Central memory CD8-positive, alpha-beta T cell (primary cell): ENCODE measurements around the gene EMC1.
"Not testable (repeated sequence)": the region's sequence is repeated elsewhere in the genome, so short reads cannot be mapped to it uniquely, and the experiment has no call there.

Source experiments
- ATAC-seq: fragments of 150-1000 bp; cut with Tn5 transposase; replicated peaks from 2 replicates; pipeline ENCODE4 v1.10.0; 2022; ENCODE audit warnings: mild to moderate bottlenecking, moderate FRiP score, moderate number of reproducible peaks; ENCODE audit not compliant: poor library complexity, severe bottlenecking; ENCODE audit errors: extremely low read depth
- DNase-seq, 2 donors: peaks; one replicate each; pipeline ENCODE4 v3.0.0; 2021; ENCODE audit warnings: low spot score in 2 of 2
- H3K27ac Mint-ChIP-seq: one replicate; pipeline ENCODE4 v1.8.0; 2022; ENCODE audit warnings: low read depth, mild to moderate bottlenecking, moderate library complexity, mixed read lengths
- H3K27me3 Mint-ChIP-seq: one replicate; pipeline ENCODE4 v1.8.0; 2022; ENCODE audit warnings: mixed read lengths
- H3K36me3 Mint-ChIP-seq: one replicate; pipeline ENCODE4 v1.8.0; 2022; ENCODE audit warnings: mild to moderate bottlenecking, moderate library complexity, mixed read lengths; ENCODE audit not compliant: insufficient read depth
- H3K4me1 Mint-ChIP-seq: one replicate; pipeline ENCODE4 v1.8.0; 2022; ENCODE audit warnings: mixed read lengths
- H3K4me3 Mint-ChIP-seq: one replicate; pipeline ENCODE4 v1.8.0; 2022; ENCODE audit warnings: mild to moderate bottlenecking, moderate library complexity, mixed read lengths
- H3K9me3 Mint-ChIP-seq: one replicate; pipeline ENCODE4 v1.8.0; 2022; ENCODE audit warnings: mixed read lengths

Gene EMC1

DNA sequence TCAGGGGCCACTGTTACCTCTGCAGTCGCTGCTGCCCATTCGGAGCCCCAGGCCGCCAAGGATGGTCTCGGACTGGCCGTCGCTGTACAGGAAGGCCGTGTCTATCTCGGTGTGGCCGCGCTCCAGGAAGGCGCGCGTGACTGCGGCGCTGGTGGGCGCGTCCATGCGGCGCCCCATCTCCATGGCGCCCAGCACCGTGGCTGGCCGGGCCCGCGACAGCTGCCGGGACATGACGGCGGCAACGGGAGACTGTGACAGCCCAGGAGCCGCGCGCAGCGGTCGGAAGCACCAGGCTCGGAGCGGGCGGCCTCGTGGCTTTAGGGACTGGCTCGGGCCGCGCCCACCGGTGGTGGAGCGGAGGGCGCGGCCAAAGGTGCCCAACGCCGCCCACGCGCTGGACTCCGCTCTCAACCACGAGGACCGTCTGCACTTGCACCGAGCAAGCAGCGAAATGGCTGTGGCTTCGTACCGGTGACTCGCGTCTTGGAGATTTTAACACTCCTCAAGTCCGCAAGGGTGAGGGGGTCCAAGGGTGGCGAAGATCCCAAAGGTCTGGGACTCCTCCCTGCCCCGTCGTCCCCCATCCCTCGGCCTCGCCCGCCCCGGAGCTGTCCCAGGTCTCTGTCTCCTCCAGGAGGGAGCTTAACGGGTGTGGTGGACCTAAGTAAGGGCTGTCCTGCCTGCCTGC is 22.7 kb upstream of the EMC1 start:
- ATAC-seq, H3K36me3 Mint-ChIP-seq, H3K4me1 Mint-ChIP-seq, H3K9me3 Mint-ChIP-seq, H3K27ac Mint-ChIP-seq, H3K4me3 Mint-ChIP-seq, DNase-seq: not testable (repeated sequence)
- H3K27me3 Mint-ChIP-seq = peaks cover 14% of the 10 kb centered on the region

DNA sequence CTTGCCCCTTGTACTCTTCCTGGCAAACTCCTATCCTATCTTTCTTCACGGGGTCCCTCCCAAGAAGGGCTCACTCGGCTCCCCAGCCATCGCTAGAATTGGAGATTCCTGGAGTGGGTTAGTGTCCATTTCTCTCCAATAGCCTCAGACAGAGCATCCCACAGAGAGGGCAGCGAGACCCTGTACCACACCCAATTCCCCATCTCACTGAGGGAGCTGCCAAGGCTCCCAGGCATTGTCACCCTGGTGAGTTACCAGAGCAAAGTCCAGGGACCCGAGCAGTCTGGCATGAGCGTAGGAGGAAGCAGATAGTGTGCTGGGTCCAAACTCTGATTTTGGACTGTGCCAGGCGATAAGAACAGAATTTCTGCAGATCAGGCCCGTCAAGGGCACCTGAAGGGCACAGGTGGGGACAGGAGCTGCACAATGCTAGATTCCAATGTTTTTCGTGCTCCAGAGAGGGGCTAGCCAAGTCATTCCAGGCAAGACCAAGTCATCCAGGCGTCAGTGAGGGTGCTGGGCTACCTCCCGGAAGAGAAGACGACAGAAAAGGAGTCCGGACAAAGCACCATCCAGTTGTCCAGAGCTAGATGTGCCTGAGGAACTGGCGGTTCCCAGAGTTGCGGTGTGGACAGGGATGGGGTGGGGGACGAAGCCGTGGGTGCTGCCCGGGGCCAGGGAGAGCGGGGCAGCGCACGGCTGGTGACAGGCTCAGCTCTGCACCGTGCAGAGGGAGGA is 22.0 kb upstream of the EMC1 start:
- peaks cover 14% of the 10 kb centered on the region for H3K27me3 Mint-ChIP-seq
- ATAC-seq (no peak), DNase-seq (no peak)
- H3K36me3 Mint-ChIP-seq = peaks cover 1% of the 10 kb centered on the region
- H3K27ac Mint-ChIP-seq = no peak overlapping the region
- no peaks in the 10 kb centered on the region for H3K9me3 Mint-ChIP-seq
- H3K4me1 Mint-ChIP-seq = peaks cover 7% of the 10 kb centered on the region
- H3K4me3 Mint-ChIP-seq = no peak overlapping the region

DNA sequence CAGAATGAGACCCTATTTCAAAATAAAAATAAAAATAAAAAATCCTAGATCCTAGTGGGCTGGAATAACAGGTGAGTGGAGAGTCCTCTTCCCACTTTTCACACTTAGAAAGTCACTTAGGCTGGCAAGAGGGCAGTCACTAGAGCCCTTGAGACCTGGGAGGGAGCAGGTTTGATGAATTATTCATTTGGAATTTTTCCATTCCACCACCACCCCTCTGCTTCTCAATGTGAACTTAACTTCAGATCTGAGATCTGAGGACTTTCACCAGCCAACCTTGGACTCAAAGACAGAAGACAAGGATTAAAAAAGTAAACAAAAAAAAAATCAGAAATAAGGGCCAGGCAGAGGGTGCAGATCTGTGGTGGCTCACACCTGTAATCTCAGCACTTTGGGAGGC is 20.7 kb upstream of the EMC1 start:
- no peak for ATAC-seq
- peaks cover 7% of the 10 kb centered on the region for H3K4me1 Mint-ChIP-seq
- no peaks in the 10 kb centered on the region for H3K9me3 Mint-ChIP-seq
- no peak overlapping the region for H3K27ac Mint-ChIP-seq
- H3K27me3 Mint-ChIP-seq = peaks cover 14% of the 10 kb centered on the region
- peaks cover 1% of the 10 kb centered on the region for H3K36me3 Mint-ChIP-seq
- DNase-seq = no peak
- no peak overlapping the region for H3K4me3 Mint-ChIP-seq

DNA sequence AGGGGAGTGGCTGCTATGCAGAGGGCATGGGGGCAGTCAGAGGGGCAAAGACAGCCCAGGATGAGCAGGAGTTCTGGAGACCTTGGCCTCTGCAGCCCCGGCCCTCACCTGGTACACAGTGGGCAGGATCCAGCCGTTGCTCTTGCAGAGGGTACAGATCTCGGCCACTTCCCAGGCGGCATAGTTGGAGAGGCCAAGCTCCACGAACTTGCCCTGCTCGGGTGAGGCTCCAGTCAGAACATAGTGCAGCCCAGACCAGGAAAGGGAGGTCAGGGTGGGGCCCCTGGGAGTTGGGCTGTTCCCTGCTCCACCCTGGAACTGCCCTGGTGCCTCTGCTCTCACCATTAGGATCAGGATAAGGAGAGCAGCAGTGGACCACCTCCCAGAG is 19.0 kb upstream of the EMC1 start:
- not testable (repeated sequence) for ATAC-seq, H3K27ac Mint-ChIP-seq, H3K4me1 Mint-ChIP-seq, H3K4me3 Mint-ChIP-seq, H3K9me3 Mint-ChIP-seq, DNase-seq, H3K36me3 Mint-ChIP-seq
- H3K27me3 Mint-ChIP-seq = peaks cover 14% of the 10 kb centered on the region

DNA sequence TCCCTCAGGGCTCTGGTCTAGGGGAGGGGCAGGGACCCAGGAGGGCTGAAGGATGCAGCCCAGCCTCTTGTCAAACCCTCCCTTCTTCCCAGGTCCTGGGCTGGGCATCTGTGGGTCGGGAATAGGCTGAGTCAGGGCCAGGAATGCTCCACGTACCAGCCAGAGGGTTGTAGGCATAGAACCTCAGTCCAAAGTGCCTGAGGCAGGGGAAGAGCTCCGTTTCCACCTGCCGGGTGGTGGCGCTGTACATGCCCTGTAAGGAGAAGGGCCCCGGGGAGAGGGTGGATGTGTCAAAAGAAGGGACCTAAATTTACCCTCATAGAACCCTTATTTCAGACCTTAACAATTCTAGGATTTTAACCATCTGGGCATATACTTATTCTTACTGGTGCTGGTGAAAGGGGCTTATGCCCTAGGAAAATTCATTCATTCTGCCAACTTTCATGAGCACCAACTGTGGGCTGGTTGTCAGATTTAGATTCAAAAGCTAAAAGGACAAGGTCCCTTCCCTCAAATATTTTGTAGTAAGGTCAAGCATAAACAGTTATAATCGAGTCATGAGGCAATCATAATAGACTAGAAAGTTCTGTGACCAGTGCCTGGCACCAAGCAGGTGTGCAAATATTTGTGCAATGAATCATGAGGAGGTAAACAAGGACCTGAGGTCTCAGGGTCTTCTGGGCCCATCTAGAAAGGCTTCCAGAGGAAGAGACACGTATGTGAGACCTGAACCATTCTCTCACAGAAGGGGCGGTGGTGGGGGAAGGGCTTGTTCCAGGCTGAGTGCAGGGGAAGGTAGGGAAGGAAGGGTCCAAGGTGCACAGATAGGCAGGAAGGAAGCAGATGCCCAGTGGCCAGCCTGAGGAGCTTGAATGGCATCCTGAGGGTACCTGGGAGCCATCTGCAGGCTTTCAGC is 18.4 kb upstream of the EMC1 start:
- H3K27ac Mint-ChIP-seq = not testable (repeated sequence)

DNA sequence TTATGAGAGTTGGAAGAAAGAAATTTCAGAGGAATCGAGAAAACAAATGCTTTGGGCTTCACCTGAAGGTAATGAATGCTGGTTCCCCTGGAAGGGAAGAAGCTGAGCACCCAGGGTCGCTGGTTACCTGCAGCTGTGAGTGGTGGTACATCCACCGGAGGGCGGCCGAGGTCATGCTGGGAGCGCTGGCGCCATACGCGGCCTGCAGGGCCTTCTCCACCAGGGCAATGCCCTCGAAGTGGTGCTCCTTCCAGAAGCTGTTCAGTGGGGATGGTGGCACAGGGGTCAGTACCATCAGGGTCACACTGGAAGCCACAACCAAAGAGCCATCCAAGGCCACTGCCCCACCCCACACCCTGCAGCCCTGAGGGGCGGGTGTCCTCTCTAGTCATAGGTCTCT is 17.1 kb upstream of the EMC1 start:
- peaks cover 11% of the 10 kb centered on the region for H3K27me3 Mint-ChIP-seq
- no peak overlapping the region for H3K27ac Mint-ChIP-seq
- DNase-seq = no peak
- no peaks in the 10 kb centered on the region for H3K36me3 Mint-ChIP-seq
- no peak overlapping the region for H3K4me3 Mint-ChIP-seq
- H3K4me1 Mint-ChIP-seq = peaks cover 5% of the 10 kb centered on the region
- no peaks in the 10 kb centered on the region for H3K9me3 Mint-ChIP-seq
- ATAC-seq = no peak

More for the DNA sequence above, 18.4 kb upstream of the EMC1 start:
- not testable (repeated sequence) for H3K36me3 Mint-ChIP-seq, H3K4me3 Mint-ChIP-seq, H3K4me1 Mint-ChIP-seq, ATAC-seq, H3K9me3 Mint-ChIP-seq, DNase-seq
- H3K27me3 Mint-ChIP-seq = peaks cover 14% of the 10 kb centered on the region

DNA sequence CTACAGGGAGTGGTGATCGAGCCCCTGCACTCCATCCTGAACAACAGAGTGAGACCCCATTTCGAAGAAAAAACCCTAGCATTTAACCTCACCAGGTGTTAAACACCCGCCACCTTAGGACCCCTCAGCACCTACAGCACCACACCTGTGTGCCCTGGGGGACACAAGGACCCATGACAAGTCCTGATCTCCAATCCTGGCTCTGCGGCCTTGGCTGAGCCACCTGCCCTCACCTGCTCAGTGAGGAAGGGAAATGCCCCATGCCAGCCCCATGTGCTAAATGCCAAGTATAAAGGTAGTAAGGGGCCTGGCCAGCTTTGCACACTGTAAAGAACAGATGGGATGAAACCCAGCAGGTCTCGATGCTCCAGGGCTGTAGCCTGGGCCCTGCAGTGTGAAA is 11.4 kb upstream of the EMC1 start:
- H3K4me1 Mint-ChIP-seq = no peaks in the 10 kb centered on the region
- ATAC-seq = no peak
- H3K27me3 Mint-ChIP-seq = no peaks in the 10 kb centered on the region
- H3K27ac Mint-ChIP-seq = no peak overlapping the region
- DNase-seq = no peak
- peaks cover 13% of the 10 kb centered on the region for H3K36me3 Mint-ChIP-seq
- no peak overlapping the region for H3K4me3 Mint-ChIP-seq
- H3K9me3 Mint-ChIP-seq = no peaks in the 10 kb centered on the region

DNA sequence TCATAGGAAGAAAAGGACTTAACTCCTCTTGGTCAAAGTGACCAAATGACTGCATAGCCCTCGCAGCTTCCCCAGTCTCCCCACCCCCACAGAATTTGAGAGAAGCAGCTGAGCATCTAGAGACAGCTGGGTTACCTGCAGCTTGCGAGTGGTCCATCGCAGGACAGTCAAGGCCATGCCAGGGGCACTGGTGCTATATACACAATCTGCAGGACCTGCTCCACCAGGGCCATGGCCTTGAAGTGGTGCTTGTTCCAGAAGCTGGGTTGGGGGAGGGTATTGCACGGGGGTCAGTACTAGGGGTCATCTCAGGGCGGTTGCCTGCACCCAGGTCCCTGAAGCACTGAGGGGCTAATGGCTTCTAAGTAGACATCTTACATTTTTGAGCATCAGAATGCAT is 10.7 kb upstream of the EMC1 start:
- Mint-ChIP-seq H3K27ac (no peak overlapping the region), H3K4me1 (no peaks in the 10 kb centered on the region), H3K36me3 (peaks cover 18% of the 10 kb centered on the region), H3K27me3 (no peaks in the 10 kb centered on the region), H3K9me3 (no peaks in the 10 kb centered on the region), H3K4me3 (no peak overlapping the region)
- ATAC-seq (no peak), DNase-seq (no peak)

DNA sequence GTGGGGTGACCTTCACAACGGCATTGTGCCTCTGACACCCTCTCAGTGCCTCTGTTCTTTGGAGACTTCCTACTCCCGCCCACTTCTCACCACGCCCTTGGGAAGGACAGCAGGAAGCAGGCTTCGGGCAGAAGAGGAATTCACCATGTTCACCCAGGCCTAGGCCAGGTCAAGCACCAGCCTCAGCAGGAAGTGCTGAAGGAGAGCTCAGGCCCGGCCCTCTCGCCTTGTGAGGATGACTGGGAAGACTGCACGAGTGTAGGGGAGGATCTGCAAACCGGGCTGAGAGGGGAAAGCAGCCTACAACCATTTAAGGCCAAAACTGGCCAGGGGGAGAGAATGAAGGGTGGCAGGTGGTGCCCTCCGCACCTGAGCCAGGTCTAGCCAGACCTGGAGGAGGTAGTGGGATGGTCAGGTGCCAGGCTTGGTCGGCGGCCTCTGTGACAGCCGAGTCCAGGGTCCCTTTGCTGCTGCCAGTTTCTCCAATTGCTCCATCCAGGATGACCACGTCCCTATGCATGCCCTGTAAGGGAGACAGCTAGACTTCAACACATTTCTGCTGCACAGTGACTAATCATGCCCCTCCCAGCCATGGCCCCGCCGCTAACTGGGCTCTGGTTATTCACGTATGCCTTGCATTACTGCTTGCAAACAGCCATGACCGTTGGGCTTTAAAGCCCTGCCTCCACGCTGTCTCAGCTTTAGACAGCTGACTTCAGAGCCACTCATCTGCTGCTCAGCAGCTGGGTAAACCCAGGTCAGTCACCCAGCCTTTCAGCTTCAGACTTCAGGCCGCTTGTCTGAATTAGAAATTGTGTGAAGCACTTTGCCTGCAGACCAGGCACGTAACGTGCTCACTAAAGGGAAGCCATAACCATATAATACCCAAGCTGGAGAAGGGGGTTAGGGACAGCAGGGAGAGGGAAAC is 9.2 kb upstream of the EMC1 start:
- H3K4me1 Mint-ChIP-seq = no peaks in the 10 kb centered on the region
- ATAC-seq (no peak), DNase-seq (no peak)
- H3K4me3 Mint-ChIP-seq = no peak overlapping the region
- H3K9me3 Mint-ChIP-seq = no peaks in the 10 kb centered on the region
- no peak overlapping the region for H3K27ac Mint-ChIP-seq
- peaks cover 24% of the 10 kb centered on the region for H3K36me3 Mint-ChIP-seq
- no peaks in the 10 kb centered on the region for H3K27me3 Mint-ChIP-seq

DNA sequence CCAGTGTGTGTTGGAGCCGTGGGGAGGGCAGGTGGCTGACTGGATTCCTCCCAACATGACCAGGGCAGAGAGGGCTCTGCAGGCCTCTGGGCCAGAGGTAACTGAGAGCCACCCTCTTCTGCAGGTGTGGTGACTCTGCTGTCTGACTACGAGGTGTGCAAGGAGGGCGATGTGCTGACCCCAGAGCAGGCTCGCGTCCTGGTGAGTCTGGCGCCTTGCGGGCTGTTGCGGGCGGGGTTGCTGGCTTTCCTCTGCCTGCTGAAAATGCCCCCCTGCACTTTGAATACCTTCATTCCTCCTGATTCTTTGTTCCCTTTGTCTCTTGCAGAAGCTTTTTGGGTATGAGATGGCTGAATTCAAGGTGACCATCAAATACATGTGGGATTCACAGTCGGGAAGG is 7.0 kb upstream of the EMC1 start:
- H3K4me3 Mint-ChIP-seq = no peak overlapping the region
- H3K27ac Mint-ChIP-seq = no peak overlapping the region
- H3K9me3 Mint-ChIP-seq = no peaks in the 10 kb centered on the region
- no peaks in the 10 kb centered on the region for H3K27me3 Mint-ChIP-seq
- H3K4me1 Mint-ChIP-seq = peaks cover 9% of the 10 kb centered on the region
- peaks cover 28% of the 10 kb centered on the region for H3K36me3 Mint-ChIP-seq
- DNase-seq (no peak), ATAC-seq (no peak)

DNA sequence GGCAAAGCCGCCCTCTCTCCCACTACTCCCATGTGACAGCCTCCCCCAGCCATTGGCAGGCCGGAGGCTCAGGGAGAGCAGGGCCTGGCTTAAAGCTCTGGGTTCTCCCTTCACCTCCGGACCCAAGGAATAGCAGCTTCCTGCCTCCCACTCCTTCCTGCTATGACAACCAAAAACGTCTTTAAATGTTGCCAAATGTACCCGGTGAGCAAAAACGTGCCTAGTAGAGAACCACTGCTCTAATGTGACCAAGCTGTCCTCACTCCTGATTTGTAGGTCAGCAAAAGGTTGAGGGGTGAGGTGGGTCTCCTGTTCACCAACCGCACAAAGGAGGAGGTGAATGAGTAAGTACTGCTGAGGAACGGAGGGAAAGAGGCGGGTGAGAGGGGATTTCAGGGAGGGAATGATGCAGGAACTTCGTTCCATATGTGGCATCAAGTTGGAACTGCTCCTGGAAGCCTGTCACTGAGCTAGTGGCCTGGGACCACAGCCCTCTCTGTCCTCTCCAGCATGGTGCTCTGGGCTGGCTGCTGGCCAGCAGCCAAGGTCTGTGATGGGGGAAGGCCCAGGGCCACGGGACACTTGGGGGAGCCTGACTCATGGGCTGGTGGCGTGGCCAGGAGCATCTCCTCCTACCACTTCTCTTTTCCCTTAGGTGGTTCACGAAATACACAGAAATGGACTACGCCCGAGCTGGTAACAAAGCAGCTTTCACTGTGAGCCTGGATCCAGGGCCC is 6.0 kb upstream of the EMC1 start:
- H3K4me3 Mint-ChIP-seq = no peak overlapping the region
- H3K9me3 Mint-ChIP-seq = no peaks in the 10 kb centered on the region
- ATAC-seq (no peak), DNase-seq (no peak)
- peaks cover 16% of the 10 kb centered on the region for H3K4me1 Mint-ChIP-seq
- no peak overlapping the region for H3K27ac Mint-ChIP-seq
- peaks cover 30% of the 10 kb centered on the region for H3K36me3 Mint-ChIP-seq
- no peaks in the 10 kb centered on the region for H3K27me3 Mint-ChIP-seq
